T follicular helper cell (primary cell): Measurements from ENCODE around the gene SEMA6A.
"Not testable (repeated sequence)": the region's sequence is repeated elsewhere in the genome, so short reads cannot be mapped to it uniquely, and the experiment has no call there.

Experiments used
- DNase-seq: peaks from one replicate; pipeline ENCODE4 v3.0.0-alpha.2; 2020; ENCODE audit warnings: low read depth

SEMA6A gene

GRCh38 chr5:116524051-116524904 is 50.3 kb downstream of the SEMA6A start:
- no peak for DNase-seq

- DNase-seq: not testable (repeated sequence)
These were observed 51.4 kb downstream of the SEMA6A start for GRCh38 chr5:116523182-116523581.

GRCh38 chr5:116522356-116523136 is 52.1 kb downstream of the SEMA6A start:
- DNase-seq: no peak

DNA sequence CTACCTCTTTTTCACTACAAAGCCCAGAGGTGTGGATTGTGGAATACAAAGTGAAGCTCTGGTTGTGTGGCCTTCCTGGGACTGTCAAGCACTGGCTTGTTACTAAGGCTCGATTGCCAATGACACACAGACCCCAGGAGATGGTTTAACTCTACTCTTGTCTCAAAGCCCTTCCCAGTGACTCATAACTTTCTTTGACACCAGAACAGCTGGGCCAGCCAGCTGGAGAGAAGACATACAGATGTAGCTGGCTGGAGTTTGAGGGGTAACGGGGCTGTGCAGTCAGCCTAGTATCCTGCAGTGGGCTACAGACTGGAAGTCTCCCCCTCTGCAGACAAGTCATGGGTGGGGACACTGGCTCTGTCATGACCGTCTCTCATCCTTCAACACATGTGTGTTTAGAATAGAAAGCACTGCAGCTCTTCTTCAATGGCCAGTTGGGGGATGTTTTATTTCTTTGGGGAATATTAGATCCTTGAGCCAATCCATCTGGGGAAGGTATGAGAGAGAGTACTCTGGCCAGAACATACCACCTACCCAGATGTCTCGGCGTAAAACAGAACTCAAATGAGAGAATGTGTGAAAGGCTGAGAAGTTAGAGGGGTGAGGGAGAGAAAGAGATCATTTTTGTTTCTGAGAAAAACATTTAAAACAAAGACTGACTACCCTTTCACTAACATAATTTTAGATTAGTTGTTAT is 53.3 kb downstream of the SEMA6A start:
- no peak for DNase-seq

DNA sequence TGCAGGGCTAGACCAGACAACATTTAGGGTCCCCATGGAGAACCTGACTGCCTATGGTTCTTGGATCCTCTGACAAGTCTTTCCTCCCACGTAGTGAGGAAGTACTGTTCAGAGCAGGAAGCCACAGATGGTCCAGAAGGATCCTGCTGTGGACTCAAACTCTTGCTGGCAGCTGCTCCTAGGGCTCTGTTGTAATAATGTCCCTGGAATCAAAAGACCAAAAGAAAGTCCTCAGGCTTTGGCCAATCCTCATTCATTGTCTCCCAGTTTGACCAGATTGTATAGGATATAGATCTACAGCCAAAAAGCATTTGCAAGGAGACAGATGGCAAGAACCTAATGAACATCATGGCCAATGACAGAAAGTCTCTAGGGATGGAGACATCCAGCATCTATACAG is 53.9 kb downstream of the SEMA6A start:
- no peak for DNase-seq

GRCh38 chr5:116518423-116518822 is 56.2 kb downstream of the SEMA6A start:
- no peak for DNase-seq

DNA sequence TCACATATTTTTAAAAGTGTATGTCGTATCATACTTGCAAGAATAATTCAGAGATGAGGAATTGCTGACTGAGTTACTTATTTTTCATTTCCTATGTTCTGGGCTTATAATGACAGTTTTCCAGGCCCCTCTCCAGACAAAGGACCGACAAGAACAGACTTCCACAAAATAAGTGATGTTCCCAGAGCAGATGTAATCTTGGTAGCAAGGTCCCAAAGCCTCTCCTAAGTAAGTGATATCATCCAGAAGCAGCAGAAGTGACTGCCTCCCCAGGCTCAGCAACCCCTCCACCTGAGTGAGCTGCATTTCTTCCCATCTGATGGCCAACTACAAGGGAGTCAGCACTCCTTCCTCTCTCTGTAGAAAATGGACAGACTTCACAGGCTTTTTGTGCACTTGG is 57.1 kb downstream of the SEMA6A start:
- no peak for DNase-seq

DNA sequence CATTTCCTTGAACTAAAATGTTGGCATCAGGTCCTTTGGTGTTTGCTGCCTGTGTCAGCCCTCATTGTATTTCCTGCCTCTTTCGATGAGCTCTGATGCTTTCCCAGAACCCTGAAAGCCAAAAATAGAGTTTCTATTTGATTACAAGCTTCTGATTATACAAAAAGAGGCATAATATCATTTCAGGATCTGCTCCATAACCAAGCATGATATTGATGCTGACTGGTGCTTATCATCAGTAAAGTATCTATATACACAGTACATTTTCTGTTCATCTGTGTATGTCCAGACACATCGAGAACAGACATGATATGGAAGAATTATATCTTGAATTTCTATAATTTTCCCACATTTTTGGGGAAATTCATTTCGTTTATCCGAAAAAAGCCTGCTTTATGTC is 58.6 kb downstream of the SEMA6A start:
- DNase-seq: no peak

- DNase-seq: no peak
These were observed 60.1 kb downstream of the SEMA6A start for GRCh38 chr5:116514421-116514970.

DNA sequence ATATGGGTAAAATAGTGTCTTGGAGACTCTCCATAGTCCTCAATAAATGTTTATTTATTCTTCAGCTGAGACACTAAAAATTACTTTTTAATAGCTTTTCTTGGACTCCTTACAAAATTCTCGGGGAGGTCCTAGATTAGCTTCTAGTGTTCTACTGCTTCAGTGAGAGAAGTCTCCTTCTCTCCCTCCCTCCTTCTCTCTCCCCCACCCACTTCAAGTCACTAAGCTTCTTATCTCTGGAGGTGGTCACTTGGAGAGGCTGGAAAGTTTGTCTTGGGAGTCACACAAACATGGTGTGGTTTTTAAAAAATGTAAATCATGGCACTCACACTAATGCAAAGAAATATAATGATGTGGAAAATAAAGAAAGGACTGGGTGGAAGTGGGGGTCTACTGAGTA is 64.1 kb downstream of the SEMA6A start:
- DNase-seq: no peak

- no peak for DNase-seq
These were observed 65.0 kb downstream of the SEMA6A start for GRCh38 chr5:116509483-116510244.

DNA sequence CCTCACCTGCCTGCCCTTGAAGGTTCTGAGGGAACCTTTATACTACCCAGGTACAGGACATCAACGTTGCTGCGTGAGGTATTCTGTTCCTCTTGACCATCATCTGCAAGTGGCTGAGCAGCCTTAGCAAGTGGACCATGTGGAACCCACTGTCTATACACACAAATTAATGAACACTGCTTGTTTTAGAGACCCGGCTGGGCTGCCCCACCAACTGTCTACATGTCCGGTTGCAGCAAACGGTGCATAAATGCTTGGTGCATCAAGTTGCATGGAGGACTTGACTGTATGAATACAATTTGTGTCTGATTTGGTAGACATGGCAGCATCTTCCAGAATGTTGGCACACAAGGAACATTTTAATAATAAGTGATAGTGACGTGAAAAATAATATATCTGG is 65.8 kb downstream of the SEMA6A start:
- no peak for DNase-seq

GRCh38 chr5:116507941-116508655 is 66.5 kb downstream of the SEMA6A start:
- DNase-seq: no peak

DNA sequence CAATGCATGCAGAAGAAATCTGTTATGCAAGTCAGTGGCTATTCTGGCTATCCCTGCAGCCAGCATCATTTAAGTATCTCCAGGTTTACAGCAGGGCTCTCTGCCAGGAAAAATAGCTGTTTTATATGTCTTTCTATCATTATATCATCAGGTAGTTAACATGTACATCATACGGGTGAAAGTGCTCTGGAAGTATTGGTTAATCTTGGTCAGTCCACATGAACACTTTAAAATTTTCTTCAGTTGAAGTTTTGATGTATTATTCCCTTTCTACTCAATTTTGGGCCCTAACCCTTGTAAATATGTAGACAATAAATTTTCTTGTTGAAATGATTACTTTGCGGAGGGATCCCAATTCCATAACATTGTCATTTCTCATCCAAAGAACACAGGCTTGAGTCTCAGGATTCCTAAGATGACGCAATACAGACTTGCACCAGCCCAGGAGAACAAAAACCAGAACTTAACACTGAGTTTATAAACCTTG is 67.5 kb downstream of the SEMA6A start:
- DNase-seq: no peak

DNA sequence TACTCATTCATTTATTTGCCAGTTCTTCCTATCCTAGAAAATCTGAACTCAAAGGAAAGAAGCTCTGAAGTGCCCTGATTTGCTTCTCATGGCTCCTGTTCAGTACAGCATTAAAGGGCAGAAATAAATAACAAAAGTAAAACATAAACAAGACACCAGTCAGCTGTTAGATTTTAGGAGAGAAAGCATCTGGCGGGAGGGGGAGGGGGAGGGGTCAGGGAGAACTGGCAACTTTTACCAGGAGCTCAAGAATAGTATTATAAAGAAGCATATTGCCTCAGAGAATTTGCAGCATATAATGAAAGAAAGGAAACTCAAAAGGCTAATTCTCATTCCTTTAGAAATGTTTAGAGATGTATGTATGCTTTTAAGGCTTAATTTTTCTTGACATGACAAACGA is 68.1 kb downstream of the SEMA6A start:
- no peak for DNase-seq

DNA sequence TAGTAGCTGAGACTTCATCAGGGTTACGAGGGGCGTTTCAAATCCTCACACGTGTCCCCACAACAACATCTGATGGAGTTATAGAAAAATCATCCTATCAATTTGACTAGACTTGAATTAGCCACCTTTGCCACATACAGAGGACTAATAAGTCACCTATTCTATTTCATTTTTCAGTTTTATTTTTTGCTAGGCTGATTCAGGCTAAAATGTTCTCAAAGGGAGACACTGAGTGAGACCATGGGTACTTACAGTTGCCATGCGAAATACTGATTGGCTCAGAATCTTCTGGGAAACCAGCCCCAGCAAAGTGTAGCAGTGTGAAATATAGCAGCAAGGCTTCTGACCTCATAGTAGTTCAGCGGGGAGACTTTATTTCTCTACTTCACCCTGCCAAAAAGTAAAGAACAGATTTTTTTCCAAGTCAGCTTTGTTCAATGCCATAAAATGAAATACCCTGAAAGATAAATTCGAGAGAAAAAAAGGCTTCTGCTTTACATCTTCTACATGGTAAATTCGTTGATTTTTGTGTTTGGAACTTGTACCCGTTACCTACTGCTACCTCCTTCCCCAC is 69.9 kb downstream of the SEMA6A start:
- no peak for DNase-seq

DNA sequence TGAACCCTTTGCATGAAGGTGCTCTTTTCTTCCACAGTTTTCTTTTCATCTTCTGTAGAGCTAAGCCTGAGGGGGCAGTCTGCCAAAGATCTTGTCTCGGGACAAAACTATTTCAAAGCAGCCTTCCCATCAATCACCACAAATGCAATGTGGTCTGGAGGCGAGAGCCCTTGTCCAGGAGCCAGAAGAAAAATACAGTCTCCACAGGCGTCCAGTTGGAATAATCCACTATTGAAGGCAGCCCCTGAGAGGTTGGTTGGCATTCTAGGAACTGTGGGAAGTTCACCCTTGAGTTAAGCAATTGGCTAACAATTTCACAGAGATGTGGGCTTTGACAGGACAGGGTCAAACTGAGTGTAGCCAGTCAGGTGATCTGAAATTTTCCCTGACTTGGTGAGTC is 72.0 kb downstream of the SEMA6A start:
- no peak for DNase-seq

DNA sequence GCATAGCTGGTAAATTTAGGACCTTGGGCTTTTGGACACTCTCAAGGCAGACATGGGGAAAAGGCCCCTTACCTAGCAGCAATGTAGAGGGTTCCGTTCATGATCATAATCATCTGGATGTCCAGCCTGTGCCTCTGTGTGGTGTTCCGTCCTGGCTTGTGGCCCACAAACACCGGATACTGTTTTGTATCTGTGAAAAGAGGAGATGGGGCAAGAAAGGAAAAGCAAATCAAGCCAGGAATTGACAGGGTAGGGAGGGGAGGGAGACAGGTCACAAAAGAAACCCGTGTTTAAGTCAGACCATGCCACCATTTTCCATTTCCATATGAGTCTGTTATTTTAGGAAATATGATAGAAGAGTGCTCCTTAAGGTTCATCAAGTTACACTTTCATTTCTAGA is 72.5 kb downstream of the SEMA6A start:
- no peak for DNase-seq

- no peak for DNase-seq
These were observed 76.0 kb downstream of the SEMA6A start for GRCh38 chr5:116498503-116499048.

DNA sequence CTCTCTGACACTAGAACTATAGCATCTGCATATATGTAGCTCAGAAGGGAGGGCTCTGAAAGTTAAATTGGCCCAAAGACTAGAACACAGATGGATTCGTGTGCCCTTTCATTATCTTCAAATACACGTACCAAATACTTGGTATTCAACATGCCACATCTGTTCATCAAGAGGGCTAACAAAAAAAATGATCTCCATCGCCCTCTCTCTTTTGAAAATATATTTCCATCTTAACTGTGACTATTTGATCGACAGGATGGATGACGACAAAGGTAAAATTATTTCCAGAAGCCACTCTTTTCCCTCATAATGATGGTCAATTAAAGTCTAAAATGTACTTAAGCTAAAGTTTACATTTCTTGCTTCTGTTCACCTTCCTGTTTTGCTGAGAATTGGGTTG is 77.0 kb downstream of the SEMA6A start:
- no peak for DNase-seq
